Measurements from ENCODE around the gene GALNS. TPM values are rescaled to one million over a fixed set of nuclear protein-coding genes. Genes with fewer than 3 reads are reported as not detected.
A peak's percentile ranks its signal among the peaks of the same experiment; 100 is the strongest.

The GALNS gene
- total RNA-seq, 1 experiment from 2014 or later = 10.4 TPM

DNA sequence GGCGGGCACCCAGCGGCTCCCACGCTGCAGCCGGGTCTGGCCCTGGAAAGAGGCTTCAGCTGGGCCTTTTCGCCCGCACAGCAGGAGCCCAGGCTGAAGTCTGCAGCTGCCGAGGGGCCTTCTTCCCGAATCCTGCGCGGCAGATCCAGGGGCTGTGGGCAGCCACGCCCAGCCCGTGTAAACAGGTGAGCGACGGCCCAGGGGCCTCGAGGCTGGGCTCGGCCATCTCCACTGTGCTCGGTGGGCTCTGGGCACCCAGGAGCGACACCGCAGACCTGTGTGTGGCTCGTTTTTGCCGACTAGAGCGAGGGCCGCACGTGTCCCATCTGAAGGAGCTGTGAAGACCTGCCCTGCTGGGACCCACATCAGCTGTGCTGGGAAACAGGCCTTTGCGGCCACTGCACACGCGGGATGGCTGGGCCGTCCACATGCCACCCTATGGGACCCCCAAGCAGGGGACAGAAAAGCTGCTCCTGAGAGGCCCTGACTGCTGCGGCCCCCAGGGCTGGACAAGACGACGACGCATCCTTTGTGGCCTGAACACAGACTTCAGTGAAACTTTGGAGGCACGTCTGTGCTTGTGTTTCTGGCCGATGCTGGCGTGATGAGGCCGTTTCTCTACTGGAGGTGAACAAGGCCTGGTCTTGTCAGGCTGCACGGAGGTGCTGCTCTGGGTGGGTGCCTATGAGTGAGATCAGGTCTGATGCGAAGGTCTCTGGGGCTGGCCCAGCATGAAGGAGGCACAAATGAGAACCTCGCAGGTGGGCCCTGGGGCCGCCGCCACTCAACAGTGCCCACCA, 39.8 kb downstream of the GALNS start:
- Histone ChIP-seq H3K27ac (no peak overlapping the region), H3K4me1 (no peaks in the 10 kb centered on the region), H3K4me3 (no peak overlapping the region), H3K27me3 (no peaks in the 10 kb centered on the region), H3K9me3 (replicated peaks) (no peaks in the 10 kb centered on the region), H3K36me3 (no peaks in the 10 kb centered on the region)
- DNase-seq = no peak

DNA sequence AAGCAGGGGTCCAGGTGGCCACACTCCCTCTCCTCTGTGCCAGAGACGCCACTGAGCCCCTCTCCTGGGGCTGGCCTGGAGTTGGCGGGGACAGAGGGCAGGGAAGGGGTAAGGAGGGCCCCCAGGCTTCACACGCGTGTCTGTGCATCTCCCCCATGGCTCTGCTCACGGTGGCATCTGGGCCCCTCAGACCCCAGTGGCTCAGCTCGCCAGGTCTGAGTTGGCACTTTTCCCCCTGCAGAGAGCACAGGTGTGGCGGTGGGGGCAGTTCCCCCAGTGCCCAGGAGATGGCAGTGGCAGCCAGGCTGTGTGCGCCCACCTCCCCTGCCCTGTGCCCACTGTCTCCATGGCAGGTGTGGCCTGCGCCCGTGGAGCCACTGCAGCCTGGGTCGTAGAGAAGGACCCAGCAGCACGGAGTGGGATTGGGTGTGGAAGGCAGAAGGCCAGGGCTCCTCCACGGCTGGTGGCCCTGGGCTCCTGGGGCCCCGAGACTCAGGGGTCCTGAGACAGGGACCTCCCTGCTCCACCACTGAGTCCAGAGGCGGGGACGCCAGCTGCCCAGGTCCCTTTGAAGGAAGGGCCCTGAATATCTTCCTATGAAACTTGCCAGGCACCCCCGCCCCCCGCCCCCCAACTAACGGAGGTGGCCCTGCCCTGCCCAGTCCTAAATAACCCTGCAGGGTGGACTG, 40.7 kb downstream of the GALNS start:
- H3K4me3 ChIP-seq = no peak overlapping the region
- H3K27ac ChIP-seq = no peak overlapping the region
- no peaks in the 10 kb centered on the region for H3K4me1 ChIP-seq
- no peaks in the 10 kb centered on the region for H3K27me3 ChIP-seq
- no peaks in the 10 kb centered on the region for H3K9me3 ChIP-seq (replicated peaks)
- peak; percentile 47 to 67 for DNase-seq
- H3K36me3 ChIP-seq = no peaks in the 10 kb centered on the region

DNA sequence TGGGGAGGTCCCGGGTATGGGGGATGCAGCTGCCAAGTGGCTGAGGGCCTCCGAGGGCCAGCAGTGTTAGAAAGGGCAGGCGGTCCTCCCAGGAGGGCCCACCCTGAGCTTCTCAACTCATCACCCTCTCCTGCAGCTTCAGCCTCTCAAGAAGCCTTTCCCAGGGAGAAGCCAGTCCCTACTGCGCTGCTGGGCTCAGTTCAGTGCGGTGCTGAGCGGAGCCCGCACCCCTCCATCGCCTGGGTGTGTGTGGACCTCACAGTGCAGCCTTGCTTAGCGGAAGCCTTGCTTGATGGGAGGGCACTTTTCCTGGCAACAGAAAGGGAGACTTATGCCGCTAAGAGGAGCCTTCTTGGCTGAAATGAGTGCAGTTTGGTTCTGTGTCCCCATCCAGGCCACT, 41.5 kb downstream of the GALNS start:
- H3K4me1 ChIP-seq = no peaks in the 10 kb centered on the region
- no peaks in the 10 kb centered on the region for H3K9me3 ChIP-seq (replicated peaks)
- no peaks in the 10 kb centered on the region for H3K36me3 ChIP-seq
- H3K27me3 ChIP-seq = no peaks in the 10 kb centered on the region
- no peak overlapping the region for H3K4me3 ChIP-seq
- H3K27ac ChIP-seq = no peak overlapping the region
- DNase-seq = no peak

DNA sequence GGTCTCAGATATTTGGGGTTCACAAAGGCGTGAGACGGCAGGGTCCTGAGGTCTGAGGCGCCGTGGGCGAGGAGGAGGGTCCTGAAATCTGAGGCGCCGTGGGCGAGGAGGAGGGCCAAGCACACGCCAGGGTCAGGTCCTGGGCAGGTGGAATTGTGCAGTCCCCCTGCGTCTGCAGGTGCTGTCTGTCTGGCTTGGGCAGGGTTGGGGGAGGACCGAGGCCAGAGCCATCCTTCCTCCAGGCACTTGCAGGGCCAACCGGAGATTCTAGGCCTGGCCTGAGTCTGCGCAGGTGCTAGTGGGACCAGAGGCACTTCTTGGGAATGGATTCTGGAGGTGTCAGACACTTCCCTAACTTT, 42.6 kb downstream of the GALNS start:
- Histone ChIP-seq H3K9me3 (replicated peaks) (no peaks in the 10 kb centered on the region), H3K27ac (no peak overlapping the region), H3K27me3 (no peaks in the 10 kb centered on the region), H3K36me3 (0 out of 2 replicates have a peak, but pooled peaks cover 3% of the 10 kb centered on the region), H3K4me1 (0 out of 2 replicates have a peak, but pooled peaks cover 2% of the 10 kb centered on the region), H3K4me3 (no peak overlapping the region)
- DNase-seq = no peak

DNA sequence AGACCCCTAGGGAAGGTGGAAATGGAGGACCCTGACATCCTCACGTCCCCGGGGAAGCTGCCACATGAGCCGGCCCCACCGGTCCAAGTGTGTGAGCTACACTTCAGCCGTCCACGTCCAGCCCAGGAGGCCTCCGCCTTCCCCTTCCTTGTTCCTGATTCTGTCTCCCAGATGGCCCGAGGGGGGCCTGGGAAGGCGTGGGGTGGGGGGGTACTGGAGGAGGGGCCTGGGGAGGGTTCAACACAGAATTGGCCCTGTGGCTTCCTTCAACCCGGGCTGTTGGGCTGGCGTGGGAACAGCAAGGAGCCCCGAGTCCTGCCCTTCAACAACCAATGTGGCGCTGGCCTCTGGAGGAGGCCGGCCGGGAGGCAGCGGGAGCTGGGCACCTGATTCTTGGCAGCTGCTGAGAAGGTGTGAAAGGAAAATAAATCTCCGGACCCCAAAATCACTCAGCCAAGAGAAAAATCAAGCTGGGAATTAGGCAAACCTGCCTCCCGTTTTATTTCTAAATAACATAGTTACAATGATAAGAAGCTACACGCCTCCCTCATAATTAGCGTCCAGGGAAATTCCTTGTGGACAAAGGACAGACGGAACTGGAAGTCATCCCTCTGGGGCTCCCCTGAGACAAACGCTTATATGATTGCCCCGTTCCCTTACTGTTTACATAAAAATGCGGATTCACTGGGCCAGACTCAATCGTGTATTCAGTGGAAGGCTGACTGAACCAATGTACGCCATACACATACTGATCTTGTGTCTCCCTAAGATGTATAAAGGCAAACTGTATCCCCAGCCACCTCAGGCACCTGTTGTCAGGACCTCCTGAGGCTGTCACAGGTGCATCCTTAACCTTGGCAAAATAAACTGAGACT, 43.2 kb downstream of the GALNS start:
- no peak for DNase-seq
- Histone ChIP-seq H3K27ac (no peak overlapping the region), H3K27me3 (no peaks in the 10 kb centered on the region), H3K36me3 (peaks cover 4% of the 10 kb centered on the region; the same call in 1 of the 2 replicates), H3K4me3 (no peak overlapping the region), H3K4me1 (0 out of 2 replicates have a peak, but pooled peaks cover 2% of the 10 kb centered on the region), H3K9me3 (replicated peaks) (no peaks in the 10 kb centered on the region)

DNA sequence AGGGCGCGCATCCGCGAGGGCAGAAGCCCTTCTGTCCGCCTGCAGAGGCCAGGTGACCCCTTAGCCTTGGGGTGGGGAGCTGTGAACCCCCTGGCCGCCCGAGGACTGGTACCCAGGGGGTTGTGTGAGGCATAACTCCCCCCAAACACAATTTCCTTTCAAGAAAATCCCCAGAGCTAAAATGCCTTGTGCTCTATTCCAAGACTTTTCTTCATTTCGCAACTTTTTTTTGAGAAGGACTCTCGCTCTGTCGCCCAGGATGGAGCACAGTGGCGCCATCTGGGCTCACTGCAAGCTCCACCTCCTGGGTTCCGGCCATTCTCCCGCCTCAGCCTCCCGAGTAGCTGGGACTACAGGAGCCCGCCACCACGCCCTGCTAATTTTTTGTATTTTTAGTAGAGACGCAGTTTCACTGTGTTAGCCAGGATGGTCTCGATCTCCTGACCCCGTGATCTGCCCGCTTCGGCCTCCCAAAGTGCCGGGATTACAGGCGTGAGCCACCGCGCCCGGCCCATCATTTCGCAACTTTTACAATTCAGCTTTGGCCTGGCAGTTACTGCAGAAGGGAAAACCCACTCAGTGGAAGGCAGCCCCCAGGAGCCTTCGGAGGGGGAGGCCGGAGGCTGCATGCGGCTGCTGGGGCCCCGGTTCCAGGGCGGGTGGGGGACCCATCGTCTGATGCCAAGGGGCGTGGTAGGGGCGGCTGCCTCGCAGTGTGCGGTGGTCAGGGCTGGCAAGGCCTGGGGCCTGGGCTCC, 44.1 kb downstream of the GALNS start:
- Histone ChIP-seq H3K27ac (peak overlapping the region; percentile 81), H3K9me3 (replicated peaks) (no peaks in the 10 kb centered on the region), H3K27me3 (no peaks in the 10 kb centered on the region), H3K4me3 (peak overlapping the region; percentile 70), H3K36me3 (peaks cover 12% of the 10 kb centered on the region), H3K4me1 (0 out of 2 replicates have a peak, but pooled peaks cover 2% of the 10 kb centered on the region)
- peak; percentile 34 to 44 for DNase-seq

DNA sequence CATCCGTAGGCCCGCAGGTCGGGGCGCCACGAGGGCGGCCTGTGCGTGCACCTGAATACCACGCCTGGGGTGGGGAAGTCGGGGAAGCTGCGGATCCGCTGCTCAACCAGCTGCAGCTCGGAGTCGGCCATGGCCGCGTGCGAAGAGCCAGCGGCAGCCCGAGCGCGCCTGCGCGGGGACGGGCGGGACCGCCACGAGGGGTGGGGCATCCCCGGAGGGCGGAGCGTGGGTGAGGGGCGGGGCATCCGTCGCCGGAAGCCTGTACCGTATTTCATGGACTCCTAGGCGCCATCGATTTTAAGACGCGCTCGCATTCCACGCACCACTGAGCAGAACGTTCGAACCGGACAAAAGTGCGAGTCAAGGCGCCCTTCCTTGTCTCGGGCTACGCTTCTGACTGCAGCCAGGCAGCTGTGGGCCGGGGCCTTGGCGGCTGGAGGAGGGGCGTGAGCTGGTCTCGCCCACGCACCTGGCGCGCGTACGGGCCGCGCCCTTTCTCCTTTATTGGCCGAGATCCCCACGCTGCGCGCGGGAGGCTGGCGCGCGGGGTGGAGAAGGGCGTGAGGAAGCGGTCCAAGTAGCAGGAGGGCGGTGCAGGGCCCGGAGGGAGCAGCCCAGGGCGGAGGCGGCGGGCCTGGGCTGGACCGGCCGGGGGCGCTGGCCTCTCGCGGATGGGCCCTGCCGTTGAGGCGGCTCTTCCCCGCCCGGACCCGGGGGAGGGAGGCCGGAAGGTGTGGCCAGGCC, 44.8 kb downstream of the GALNS start, which contains the start of gene APRT:
TSS of gene APRT (minus strand) at position 160 of the 744 bp plus-strand sequence. CDS start at position 131, 29 bp downstream.
- peaks cover 19% of the 10 kb centered on the region for H3K36me3 ChIP-seq
- DNase-seq = peak; percentile 89 to 90
- H3K4me1 ChIP-seq = 0 out of 2 replicates have a peak, but pooled peaks cover 2% of the 10 kb centered on the region

DNA sequence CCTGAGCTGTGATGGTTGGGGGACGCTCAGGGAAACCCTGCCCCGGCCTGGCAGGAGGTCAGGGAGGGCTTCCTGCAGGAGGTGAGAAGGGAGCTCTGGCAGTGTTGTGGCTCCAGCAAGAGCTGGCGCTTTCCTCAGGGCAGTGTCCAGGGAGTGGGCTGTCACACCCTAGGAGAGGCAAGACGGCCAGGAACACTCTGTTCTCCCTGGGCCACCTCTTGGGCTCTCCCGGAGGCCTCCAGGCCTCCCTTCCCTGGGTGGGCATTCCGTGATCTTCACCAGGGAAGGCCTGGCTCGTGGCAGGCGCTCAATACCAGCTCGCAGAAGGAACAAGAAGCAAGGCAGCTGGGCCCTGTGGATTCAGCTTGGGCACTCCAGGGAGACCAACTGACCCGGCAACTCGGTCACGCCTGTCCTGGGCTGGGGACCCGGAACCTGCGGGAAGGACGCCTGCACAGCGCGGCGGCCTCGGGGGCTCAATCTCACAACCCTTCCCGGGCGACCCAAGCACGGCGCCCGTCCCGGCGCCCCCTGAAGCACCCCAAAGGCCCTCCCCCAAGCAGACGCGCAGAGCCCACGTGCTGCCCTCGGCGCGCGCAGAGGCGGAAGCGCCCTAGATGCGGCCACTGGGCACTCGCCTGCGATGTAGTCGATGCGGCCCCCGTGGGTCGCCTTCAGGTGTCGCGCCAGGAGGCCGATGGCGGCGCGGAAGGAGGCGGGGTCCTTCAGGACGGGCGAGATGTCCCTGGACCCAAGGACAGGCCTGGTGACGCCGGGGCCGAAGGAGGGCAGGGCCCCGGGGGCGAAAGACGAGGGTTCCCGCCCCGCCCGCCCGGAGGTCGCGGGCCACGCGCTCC, 45.6 kb downstream of the GALNS start:
- H3K36me3 ChIP-seq = peaks cover 27% of the 10 kb centered on the region
- peak overlapping the region; percentile 70 for H3K4me3 ChIP-seq
- H3K4me1 ChIP-seq = 0 out of 2 replicates have a peak, but pooled peaks cover 2% of the 10 kb centered on the region
- H3K9me3 ChIP-seq (replicated peaks) = no peaks in the 10 kb centered on the region
- peak overlapping the region; percentile 81 for H3K27ac ChIP-seq
- no peaks in the 10 kb centered on the region for H3K27me3 ChIP-seq
- DNase-seq = peak; percentile 72 to 80

More for the DNA sequence above, 44.8 kb downstream of the GALNS start, which contains the start of gene APRT:
- no peaks in the 10 kb centered on the region for H3K9me3 ChIP-seq (replicated peaks)
- peak within 1 kb of the TSS; percentile 70 for H3K4me3 ChIP-seq
- H3K27ac ChIP-seq = peak within 1 kb of the TSS; percentile 81
- no peaks in the 10 kb centered on the region for H3K27me3 ChIP-seq

DNA sequence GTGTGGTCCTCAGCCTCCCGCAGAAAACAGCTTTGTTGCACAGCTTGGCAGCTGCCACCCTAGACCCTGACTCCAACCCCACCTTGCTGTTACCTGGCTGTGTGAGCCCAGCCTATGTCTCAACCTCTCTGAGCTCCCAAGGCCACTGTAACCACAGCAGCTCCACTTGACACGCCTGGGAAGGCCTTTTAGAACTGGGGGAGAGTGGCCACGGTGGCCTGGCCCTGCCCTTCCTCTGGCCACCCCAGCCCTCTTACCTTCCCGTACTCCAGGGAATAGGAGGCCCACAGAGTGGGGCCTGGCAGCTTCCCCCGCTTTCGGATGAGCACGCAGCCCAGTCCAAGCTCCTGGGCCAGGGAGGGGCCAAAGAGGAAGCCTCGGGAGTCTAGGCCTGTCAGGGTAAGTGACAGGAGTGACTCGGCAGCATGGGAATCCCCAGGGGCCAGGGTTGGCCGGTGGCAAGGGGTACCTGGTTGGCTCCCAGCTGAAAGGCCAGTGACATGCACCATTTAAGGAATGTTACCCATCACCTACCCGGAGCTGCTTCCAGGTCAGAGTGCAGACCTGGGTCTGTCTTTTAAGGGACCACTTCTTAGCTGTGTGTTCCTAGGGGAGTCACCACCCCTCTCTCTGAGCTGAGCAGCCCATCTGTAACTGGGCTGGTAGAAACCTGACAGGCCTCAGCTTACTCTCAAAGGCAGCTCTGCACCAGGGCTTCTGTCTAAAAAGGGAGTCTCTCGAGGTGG, 46.4 kb downstream of the GALNS start:
- no peak overlapping the region; the same call in 1 of the 2 replicates for H3K27ac ChIP-seq
- no peak for DNase-seq
- H3K4me3 ChIP-seq = peak overlapping the region; percentile 70
- H3K27me3 ChIP-seq = no peaks in the 10 kb centered on the region
- H3K36me3 ChIP-seq = peaks cover 34% of the 10 kb centered on the region
- H3K9me3 ChIP-seq (replicated peaks) = no peaks in the 10 kb centered on the region
- 0 out of 2 replicates have a peak, but pooled peaks cover 2% of the 10 kb centered on the region for H3K4me1 ChIP-seq

DNA sequence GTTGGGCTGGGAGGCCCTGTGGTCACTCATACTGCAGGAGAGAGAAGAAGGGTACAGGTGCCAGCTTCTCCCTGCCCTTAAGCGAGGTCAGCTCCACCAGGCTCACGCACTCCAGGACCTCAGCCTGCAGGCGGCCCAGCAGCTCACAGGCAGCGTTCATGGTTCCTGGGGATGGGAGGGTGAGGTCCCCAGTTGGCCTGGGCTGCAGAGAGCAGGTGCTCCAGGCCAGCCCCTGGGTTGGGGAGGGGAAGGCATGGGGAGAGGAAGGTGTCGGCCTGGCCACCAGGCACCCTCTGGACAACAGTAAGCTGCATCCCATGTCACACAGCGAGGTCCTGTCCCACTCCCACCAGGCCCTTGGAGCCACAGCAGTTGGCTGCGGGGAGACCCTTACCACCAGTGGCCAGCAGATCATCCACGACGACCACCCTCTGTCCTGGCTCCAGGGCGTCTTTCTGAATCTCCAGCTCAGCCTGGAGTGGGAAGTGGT, 47.0 kb downstream of the GALNS start:
- Histone ChIP-seq H3K4me1 (0 out of 2 replicates have a peak, but pooled peaks cover 2% of the 10 kb centered on the region), H3K4me3 (no peak overlapping the region), H3K27me3 (no peaks in the 10 kb centered on the region), H3K27ac (no peak overlapping the region), H3K36me3 (peaks cover 40% of the 10 kb centered on the region), H3K9me3 (replicated peaks) (no peaks in the 10 kb centered on the region)
- peak in 1 of 2 experiments; percentile 27 for DNase-seq

DNA sequence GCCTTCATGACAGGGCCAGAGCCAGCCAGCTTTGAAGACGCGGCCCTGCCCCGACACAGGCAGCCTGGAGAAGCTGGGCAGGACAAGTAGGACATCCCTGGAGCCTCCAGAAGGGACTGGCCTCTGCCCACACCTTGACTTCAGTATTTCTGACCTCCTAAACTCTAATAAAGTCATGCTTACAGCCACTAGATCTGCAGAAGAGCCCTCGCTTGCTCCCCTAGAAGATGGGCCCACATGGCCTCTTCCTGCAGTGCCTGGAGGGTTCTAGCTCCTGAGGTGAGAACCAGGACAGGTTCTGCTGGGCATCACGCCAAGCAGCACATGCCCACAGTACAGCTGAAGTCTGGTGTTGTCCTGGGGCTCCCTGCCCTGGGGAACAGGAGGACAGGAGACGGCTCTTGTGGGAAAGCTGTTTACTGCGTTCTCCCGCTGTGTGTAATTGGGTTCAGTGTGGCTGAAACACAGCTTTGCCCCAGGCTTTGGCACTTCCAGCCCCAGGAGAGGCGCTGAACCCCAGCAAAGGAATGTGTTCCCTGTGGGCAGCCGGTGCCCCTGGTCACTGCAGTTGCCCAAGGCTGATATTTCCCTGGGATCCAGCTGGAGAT, 47.6 kb downstream of the GALNS start:
- no peaks in the 10 kb centered on the region for H3K27me3 ChIP-seq
- H3K27ac ChIP-seq = no peak overlapping the region
- DNase-seq = no peak
- no peak overlapping the region for H3K4me3 ChIP-seq
- H3K36me3 ChIP-seq = peaks cover 43% of the 10 kb centered on the region
- no peaks in the 10 kb centered on the region for H3K9me3 ChIP-seq (replicated peaks)
- 0 out of 2 replicates have a peak, but pooled peaks cover 2% of the 10 kb centered on the region for H3K4me1 ChIP-seq

Data from SJCRH30 (cell line).